Measurements from ENCODE around the gene SPRING1.

Gene SPRING1

DNA sequence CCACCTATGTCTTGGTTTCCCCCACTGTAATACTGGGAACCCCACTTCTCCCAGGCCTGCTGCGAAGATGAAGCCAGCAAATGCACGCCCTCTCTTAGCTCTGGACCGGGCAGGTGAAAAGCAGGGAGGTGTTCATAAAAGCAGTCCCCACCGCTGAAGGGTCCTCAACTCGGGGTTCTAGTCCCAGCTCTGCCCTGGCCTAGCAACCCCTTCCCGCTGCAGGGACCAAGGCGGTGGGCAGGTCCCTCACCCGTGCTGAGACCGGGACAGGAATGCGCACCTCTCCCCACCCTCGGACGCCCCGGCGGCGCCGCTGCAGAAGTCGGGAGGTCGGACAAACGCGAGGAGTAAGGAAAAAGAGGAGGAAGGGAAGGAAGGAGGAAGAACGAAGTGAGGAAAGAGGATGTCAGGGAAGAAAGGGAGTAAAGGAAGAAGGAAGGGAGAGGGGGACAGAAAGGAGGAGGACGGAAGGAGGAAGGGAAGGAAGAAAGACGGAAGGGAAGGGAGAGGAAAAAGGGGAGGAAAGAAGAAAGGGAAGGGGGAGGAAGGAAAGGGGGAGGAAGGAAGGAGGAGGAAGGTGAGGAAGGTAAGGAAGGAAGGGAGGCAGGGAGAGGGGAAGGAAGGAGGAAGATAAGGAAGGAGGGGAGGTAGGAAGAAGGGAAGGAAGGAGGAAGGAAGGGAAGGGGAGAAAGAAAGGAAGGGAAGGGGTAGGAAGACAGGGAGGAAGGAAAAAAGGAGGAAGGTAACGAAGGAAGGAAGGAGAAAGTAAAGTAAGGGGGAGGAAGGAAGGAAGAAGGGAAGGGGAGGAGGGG lies 701 bp downstream of the SPRING1 start:
- DNase-seq, result no peak

DNA sequence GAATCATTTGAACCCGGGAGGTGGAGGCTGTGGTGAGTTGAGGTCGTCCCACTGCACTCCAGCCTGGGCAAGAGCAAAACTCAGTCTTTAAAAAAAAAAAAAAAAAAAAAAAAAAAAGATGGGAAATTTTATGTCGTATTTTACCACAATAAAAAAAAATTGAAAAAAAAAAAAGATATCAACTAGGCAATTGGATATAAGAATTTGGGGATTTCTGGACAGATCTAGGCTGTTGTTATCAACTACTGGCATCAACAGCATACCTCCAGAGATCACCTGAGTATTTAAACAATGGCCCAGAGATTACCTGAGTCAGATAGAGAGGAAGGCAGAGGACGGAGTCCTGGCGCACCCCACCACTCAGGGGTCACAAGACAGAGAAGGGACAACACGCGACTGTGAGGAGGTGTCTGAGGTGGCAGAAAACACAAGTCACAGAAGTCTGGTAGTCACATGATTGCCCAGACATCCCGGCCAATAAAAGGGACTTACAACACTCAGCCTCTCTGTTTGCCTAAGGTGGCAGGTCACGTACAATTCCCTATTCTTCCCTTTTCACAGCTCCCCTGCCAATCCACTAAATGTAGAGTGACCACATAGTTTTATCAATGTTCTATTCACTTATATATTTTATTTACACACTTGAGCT lies 1.8 kb downstream of the SPRING1 start:
- no peak for DNase-seq

DNA sequence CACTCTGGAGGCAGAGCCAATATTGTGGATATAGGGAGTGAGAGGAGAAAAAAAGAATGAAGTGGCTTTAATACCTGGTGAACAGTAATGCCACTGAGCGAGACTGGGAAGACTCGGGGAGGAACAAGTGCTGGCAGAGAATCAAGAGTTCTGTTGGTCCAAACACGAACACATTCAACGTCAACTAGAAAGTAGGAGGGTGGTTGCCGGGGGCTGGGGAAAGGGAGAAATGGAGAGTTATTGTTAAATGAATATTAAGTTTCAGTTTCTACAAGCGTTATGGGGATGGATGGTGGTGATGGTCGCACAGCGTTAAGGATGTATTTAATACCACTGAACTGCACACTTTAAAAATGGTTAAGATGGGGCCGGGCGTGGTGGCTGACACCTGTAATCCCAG lies 2.8 kb downstream of the SPRING1 start:
- DNase-seq, result no peak

DNA sequence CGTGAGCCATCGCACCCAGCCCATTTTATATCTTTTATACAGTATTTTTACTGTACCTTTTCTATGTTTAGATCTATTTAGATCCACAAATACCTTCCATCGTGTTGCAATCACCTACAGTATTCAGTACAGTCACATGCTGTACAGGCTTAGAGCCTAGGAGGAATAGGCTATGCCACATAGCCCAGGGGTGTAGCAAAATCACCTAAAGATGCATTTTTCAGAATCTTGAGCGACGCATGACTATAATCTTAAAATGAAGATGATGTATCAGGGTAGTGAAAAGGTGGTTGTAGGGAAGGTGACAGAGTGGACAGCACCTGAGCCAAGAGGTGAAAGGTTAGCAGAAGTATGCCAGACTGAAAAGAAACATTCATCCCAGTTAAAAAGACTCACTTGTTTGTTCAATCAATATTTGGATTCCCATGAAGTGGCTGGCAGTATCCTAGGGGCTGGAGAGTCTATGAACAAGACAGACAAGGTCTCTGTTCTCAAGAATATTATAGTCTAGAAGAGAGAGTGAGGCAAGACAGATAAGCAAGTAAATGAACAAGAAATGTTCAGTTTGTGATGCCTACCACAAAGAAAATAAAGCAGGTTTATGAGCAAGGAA lies 3.6 kb downstream of the SPRING1 start:
- no peak for DNase-seq

DNA sequence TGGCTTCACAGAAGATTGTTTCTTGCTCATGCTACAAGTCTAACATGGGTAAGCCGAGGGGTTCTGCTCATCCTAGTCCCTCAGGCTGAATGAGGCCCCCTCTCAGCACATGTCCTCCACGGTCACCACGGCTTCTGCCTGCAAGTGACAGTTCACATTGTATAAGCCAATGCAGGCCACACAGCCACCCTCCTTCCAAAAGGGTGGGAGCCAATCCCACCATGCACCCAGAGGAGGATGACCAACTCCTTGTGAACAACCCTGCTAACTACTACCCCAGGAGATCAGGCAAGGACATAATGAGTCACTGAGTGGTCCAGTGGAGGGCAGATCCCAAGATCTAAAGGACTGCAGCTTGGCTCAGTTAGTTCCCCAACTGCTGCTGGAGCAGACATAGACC lies 6.1 kb downstream of the SPRING1 start:
- DNase-seq, result no peak

DNA sequence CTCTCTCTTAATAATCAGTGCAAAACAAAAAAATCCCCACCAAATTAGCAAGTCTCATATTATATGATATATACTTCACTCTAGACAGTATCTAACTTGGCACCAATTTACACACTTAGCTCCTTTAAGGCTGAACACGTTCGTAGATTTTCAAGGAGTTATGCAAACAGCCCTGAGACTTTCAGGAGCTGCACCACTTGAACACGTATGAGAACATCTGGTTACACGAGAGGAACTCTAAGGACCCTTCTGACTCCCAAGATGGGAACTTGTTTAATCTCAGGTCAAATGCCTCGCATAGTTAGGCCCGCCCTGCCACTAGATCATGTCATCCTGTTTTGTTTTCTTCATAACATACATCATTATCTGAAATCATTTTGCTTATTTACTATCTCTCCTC lies 10.0 kb downstream of the SPRING1 start:
- no peak for DNase-seq

DNA sequence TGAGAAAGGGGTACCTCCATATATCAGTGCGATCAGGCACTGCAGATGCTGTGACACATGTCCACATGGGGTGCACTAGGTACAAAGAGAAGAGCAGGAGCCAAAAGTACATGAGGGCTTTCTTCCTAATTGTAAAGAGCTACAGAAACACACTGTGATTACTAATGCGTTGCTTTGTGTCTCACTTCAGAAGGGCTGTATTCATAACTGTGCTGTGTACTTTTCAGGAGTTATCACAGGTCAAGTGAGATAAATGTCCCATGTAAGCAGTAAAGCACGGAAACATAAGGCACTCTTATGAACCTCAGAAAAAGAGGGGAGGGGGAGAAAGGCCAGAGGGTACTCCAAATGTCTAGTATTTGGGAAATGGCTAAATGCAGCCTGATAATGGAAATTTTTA lies 10.6 kb downstream of the SPRING1 start:
- DNase-seq, result no peak

DNA sequence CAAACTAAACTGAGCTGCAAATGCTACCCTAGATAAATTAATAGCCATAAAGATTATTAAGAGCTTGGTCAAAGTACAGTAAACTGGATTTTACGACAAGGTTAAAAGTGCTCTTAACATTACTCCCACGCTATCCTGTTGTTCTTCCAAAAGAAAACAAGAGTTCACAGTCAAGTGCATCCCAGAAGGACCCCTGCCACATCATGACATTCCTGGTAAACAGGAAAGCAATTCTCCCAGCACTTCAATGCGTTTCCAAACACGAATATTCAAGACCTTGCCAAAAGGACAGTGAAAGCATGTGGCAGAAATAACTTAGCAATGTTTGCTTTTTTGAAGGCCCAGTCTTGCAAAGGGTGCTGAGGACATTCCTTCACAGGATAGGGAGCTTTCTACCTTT lies 11.2 kb downstream of the SPRING1 start:
- no peak for DNase-seq

DNA sequence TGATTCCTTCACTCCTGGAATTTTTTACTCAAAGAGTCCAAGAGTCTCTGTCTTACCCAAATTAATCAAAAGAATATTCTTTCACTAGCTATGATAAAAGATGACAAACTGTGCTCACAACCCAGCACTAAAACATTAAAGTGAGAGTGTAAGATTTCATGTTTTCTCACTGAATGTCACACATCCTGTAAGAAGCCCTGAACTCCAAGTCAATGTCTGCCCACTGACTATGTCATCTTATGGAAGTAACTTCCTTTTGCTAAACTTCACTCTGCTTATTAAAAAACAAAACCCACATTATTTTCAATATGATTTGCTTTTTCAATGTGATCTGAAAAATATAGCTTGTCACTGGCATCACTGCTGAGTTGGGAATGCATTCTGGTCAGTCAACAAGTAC lies 15.6 kb downstream of the SPRING1 start:
- DNase-seq, result no peak

DNA sequence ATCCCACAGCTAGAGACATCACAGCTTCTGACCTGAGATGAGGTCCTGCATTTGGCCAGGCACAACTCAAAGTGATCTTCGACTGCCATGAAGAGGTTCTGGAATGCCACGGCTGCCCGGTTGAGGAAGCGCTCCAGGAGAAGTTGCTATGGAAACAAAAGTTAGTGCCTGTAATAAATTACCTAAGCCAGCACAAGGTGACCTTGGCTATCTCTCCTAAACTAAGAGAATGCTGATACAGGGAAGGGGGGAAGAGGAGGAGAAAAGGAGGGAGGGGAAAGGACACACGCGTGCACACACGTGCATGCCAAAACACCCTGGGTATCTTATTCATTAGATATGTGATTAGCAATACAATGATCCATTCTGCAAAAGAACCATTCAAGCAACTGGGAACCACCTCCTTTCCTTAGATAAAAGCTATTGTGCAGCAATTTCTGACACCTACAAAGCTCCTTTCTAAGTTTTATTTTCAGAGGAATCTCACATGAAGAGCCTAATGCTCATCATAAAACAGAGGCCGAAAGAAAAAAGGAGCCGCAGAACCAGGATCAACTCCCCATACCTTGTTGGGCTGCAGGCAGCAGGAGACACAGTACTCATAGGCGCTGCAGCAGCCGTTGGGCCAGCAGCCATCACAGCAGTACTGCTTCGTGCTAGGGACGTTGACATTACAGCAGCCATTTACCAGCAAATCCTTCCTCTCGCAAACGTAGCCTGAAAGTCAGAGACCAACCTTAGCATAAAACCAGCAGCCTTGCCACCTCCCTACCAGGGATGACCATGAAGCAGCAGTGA lies 17.9 kb downstream of the SPRING1 start:
- DNase-seq, result no peak

DNA sequence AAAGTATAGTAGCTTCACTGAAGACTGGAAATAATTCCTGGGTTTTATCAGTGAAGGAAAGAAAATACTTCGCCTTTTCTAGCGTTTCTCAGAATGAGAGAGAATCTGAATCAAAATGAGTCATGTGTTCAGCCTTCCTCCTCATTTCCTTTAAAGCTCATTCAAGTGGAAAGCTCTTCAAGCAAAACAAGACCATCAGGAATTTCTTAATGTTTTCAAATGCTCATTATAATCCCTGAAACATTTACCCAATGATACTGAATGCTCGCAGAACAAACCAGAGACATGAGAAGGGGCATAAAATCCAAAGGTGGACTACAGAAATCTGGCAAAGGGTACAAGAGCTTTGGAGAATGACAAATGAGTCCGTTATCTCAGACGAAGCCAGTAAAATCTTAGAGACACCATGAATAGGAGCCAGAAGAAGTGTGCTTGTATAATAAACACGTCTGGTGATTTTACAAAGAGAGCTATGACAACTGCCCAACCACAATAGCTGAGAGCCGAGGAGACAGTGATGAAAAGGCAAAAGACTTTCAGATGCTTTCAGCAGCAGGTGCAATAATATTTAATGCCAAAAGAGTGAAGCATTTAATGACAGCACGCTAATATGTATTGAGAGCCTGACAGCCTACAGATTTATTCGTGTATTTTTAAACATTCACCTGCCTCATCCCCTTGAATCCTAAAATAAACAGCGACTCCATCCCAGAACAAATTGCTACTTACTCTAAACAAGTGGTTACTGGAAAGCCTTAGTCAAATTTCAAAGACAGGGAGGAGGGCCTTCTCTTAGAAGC lies 19.0 kb downstream of the SPRING1 start:
- peak; percentile 59 for DNase-seq

DNA sequence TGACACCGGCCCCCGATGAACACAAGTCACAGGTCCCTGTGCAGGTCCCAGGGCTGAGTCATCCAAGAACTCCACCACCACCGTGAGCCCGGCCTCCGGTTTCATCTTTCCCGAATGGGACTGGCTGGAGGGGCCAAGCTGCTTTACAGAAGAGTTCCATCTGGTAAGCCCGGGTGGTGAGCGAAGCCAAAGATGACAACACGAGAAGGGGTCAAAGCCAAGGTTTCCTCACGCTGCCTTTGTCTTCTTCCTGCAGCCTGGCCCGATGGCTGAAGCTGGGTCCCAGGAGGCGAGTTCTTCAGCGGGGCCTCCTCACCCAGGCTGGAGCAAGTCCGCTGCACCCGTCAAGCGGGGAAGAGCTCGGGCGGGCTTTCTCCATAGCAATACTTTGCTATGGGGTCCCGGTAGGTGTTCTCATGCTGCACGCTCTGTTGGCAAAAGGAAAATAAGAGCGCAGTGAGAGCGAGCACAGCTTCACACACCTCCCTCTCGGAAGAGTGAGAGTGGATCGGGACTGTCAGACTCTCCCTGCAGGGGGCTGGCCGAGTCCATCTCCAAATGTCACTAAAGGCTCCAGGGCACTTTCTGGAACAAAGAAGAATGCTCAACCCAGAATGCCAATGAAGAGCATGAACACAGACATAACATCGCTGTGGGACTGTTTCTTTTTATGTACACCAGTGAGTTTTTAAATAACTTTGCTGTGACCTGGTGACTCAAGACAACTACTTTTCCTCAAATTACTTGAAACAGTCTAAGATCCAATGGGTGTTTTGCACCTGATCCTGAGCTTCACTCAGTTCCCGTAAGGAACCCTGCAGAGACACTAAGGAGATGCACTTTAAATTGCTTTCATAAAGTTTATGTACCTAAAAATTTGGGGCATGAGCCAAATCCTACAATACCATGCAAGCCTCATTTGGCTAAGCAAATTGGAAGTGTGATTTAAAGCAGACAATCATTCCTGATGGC lies 20.1 kb downstream of the SPRING1 start:
- DNase-seq, result no peak

DNA sequence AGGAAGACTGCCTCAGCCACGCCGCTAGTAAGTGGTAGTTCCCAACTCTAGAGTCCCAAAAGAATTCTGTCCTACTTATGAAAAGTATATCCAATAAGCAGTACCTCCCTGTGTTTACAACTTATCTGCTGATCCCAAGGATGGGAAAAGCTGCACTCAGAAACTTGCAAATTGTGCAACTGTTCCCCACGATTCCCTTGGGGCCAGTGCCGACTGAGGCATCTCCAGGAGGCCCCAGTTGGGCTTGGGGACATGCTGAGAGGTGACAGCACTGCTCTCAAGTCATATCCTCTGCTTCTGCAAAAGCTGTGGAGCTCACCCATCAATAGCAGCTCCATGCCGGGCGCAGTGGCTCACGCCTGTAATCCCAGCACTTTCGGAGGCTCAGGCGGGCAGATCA lies 23.7 kb downstream of the SPRING1 start:
- no peak for DNase-seq

DNA sequence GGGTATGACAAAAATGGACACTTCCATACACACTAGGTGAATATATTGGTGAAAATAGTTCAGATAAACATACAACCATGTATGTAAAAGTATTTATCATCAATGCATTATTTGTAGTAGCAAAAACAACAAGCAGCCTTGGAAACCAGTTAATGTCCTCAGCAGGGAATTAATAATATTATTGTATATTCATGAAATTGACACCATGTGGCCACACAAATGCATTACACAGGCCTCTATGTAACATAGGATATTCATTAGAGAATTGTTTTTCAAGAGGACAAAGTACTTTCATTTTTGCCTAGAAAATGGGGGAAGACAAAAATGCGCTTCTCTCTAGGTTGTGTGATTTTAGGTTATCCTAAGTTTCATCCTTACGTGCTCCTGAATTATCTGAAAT lies 24.3 kb downstream of the SPRING1 start:
- DNase-seq, result no peak

DNA sequence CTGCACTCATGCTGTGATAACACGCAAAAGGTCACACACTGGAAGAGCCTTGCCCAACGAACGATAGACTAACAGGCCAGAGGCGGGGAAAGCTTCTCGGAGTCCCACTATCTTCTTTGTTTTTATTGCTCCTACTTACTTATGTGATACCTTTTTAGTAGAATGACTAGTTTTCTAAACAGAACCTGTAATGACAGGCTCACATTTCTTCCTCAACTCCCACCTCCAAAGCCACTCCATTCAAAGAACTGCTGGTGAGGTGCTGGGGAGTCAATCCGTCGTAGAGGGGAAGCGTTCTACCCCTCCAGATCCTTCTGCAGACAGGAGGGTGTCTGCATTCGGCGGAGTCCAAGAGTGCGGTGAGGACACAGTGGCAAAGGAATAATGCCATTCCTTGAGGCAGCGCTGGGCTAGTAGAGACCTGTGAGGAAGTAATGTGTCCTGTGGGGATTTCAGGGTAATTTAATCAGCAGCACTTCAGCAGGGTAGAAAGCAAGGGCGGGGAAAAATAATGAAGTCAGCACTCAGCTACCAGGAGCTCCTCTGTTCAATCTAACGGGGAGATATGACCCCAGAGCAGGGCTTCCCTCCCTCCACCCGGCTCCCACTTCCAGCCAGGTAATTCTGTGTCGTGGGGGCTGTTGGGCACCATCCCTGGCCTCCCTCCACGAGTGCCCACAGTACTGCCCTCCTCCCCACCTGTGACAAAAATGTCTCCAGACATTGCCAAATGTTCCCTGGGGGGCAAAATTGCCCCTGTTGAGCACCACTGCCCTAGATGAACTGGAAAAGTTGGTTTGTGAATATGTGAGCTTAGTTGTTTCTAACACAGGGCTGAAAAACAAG lies 25.2 kb downstream of the SPRING1 start:
- peak; percentile 75 for DNase-seq

DNA sequence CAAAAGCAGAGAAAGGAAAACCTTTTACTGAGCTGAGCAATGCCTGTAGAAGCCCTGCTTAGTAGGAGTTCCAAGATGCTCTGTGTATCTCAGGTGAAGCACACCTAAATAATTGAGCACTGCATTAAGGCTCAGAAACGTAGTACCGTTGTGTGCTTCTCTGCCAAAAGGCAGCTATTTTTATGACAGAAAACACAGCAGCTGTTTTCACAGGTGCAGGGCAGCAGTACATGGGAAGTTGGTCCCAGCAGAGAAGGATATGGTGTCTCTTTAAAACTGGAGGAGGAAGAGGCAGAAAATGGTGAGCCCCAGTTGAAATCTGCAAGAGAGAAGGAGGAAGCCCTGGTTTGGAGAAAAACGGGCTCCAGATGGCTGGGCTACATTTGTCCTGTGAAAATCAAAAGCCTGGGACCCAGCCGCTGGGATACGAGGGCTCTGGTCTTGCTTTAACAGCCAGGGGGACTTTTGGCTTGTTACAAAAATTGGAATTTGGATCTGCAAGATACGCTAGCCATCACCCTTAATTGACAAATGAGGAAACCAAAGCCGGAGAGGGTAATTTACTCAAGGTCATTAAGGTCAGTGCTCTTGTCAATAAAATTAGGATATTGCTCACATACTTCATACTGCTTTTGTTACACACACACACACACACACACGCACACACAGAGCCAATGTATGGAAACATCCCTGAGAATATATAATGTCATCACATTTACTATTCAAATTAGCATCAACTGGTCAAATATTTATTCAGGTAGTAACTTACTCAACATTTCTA lies 27.3 kb downstream of the SPRING1 start:
- no peak for DNase-seq

DNA sequence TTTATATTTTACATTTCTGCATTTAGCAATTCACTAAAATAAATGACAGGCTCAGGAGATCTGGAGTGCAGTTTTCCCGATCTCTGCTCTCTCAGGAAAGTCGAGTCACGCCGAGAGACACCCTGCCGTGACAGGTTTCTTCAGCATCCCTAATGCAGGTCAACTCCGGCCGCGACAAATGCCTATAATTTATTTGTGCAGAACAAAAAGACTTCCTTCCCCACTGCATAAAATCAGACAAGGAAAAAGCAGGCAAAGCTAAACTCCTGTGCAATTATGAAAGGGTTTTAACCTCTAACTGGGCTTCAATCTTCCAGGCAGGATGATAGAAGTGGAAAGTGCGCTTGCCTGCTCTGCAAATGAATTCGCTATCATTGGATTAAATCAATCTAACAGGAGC lies 28.1 kb downstream of the SPRING1 start:
- no peak for DNase-seq

DNA sequence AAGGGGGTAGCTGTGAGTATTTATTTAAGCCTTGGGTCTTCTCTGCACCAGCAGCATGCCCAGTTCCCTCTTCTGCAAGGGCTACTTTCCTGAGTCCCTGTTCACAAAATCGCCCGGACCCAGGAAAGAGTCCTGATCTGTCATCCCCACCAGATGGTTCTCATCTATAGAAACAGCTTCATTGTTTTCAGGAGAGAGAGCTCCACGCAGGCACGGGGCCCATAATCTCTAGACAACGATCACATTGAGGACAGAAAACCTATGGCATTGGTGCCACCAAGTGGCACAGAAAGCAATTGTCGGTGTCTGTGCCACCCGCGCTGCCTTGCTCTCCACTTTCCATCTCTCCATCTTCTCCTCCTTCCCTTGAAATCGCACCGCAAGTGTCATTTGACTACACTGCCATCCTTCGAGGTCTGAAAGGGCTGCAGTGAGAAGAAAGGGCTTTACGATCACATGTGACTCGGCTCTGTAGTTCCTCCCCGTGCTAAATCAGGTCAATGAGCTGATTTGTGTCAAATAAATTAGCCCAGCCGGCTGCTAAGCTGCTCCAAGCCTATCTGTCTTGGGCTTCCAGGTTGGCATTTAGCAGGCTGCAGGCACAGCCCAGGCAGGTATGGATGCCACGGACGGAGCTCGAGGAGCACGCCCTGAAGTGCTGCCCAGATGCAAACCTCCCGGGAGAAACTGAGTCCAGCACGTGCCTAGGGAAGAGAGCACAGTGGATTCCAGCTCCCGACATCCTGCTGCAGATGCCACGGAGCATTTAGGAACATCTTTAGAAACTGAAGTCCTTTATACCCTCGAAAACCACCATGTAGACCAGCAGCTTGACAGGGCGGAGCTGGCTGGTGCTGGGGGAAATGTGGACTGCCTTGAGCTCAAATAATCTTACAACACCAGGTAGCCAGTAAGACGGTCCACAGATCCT lies 28.8 kb downstream of the SPRING1 start:
- peak; percentile 71 for DNase-seq

All from NCI-H1436 (cell line).